ENCODE measurements around the gene UNCX.

Gene UNCX

DNA sequence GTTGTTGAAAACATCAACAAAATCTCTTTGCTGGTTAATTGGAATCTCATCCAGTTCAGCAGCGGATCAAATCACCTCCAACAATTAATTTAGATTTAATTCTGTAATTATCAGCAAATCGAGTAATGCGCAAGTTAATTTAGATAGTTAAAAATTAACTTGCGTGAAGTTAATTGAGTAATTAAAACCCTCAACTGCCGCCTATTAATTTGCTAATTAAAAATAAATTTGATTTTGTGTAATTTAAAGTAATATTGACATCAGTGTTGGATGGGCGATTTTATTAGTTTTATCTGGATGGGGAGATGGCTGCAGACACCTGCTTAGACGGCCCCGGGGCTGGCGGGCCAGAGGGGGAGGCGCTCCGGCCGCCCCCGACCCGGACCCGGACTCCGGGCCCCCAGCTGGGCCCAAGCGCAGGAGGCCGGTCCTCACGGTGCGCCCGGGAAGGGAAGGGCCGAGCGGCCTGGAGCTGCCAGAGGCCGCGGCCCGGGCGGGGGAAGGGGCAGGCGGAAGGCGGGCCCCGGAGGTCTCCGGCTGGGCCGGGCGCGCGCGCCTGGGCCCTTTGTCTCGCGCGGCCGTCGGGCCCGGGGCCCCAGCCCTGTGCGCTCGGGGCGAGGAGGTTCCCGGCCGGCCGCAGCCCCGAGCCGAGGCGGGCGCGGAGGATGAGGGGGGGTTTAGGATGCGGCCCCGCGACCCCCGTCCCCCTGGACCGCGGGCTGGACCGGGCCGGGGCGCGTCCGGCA is 3.3 kb upstream of the UNCX start:
- H3K9me3 ChIP-seq (ENCODE audit: insufficient read depth, low read depth, low read length): peaks cover 4% of the 10 kb centered on the region
- H3K79me2 ChIP-seq (ENCODE audit: control insufficient read depth, insufficient read depth, low read length, poor library complexity): no peaks in the 10 kb centered on the region
- H3K4me2 ChIP-seq (ENCODE audit: low read length): no peak overlapping the region
- H4K91ac ChIP-seq (ENCODE audit: low read depth, low read length): no peak overlapping the region
- H3K23ac ChIP-seq (ENCODE audit: low read length): no peak overlapping the region
- no peak overlapping the region for H2BK12ac ChIP-seq (ENCODE audit: low read length)
- H2BK120ac ChIP-seq (ENCODE audit: insufficient read depth, low read length, poor library complexity): no peak overlapping the region
- no peak overlapping the region for H4K12ac ChIP-seq (ENCODE audit: low read depth, low read length)
- H3K79me1 ChIP-seq (ENCODE audit: low read length): no peaks in the 10 kb centered on the region
- no peaks in the 10 kb centered on the region for H3K36me3 ChIP-seq (ENCODE audit: control insufficient read depth in 1 of 2, insufficient read depth in 2 of 2, low read length in 2 of 2)
- no peak overlapping the region for H3K27ac ChIP-seq (ENCODE audit: low read depth, low read length)
- no peak overlapping the region for H3K14ac ChIP-seq (ENCODE audit: low read length)
- H2AFZ ChIP-seq (ENCODE audit: insufficient read depth, low read length, poor library complexity): no peak overlapping the region
- no peaks in the 10 kb centered on the region for H3K4me1 ChIP-seq (ENCODE audit: control insufficient read depth in 1 of 2, insufficient read depth in 2 of 2, low read length in 2 of 2)
- no peak overlapping the region for H3K18ac ChIP-seq (ENCODE audit: low read length)
- no peak overlapping the region for H2BK5ac ChIP-seq (ENCODE audit: low read depth, low read length, poor library complexity)
- DNase-seq: no peak
- peaks cover 81% of the 10 kb centered on the region for H3K27me3 ChIP-seq (ENCODE audit: insufficient read depth, low read length)
- H3K4ac ChIP-seq (ENCODE audit: low read depth, low read length): no peak overlapping the region
- 100% methylated on average over 1 of the region's 64 CpGs for WGBS (ENCODE audit: extremely low coverage, insufficient coverage, insufficient read length)
- no peak overlapping the region for H2AK5ac ChIP-seq (ENCODE audit: low read length)
- H4K8ac ChIP-seq (ENCODE audit: low read depth, low read length): no peak overlapping the region
- H3K9ac ChIP-seq (ENCODE audit: low read length): no peak overlapping the region
- H3K4me3 ChIP-seq (ENCODE audit: low read depth, low read length): no peak overlapping the region

DNA sequence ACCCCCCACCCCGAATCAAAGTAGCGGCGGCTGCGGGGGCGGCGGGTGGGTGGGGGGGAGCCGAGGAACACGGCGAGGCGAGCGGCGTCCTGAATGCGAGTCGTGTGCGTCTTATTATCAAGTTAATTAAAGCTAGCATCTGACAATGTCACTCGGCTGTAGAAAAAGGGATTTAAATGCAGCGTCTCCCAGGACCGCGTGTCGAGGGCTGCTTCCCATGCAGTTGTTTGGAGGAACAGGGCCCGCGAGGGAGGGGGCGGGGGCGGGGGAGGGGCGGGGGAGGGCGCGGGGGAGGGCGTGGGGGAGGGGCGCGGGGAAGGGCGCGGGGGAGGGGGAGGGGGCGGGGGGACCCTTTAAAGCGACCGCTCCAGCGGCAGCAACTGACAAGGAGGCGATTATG is 2.7 kb upstream of the UNCX start:
- no peak overlapping the region for H3K4me2 ChIP-seq (ENCODE audit: low read length)
- no peak overlapping the region for H3K14ac ChIP-seq (ENCODE audit: low read length)
- DNase-seq: no peak
- H4K91ac ChIP-seq (ENCODE audit: low read depth, low read length): no peak overlapping the region
- H3K18ac ChIP-seq (ENCODE audit: low read length): no peak overlapping the region
- H3K23ac ChIP-seq (ENCODE audit: low read length): no peak overlapping the region
- H3K9ac ChIP-seq (ENCODE audit: low read length): no peak overlapping the region
- H2BK5ac ChIP-seq (ENCODE audit: low read depth, low read length, poor library complexity): no peak overlapping the region
- no peaks in the 10 kb centered on the region for H3K79me2 ChIP-seq (ENCODE audit: control insufficient read depth, insufficient read depth, low read length, poor library complexity)
- no peaks in the 10 kb centered on the region for H3K36me3 ChIP-seq (ENCODE audit: control insufficient read depth in 1 of 2, insufficient read depth in 2 of 2, low read length in 2 of 2)
- no peak overlapping the region for H2BK120ac ChIP-seq (ENCODE audit: insufficient read depth, low read length, poor library complexity)
- peaks cover 4% of the 10 kb centered on the region for H3K9me3 ChIP-seq (ENCODE audit: insufficient read depth, low read depth, low read length)
- H3K4ac ChIP-seq (ENCODE audit: low read depth, low read length): no peak overlapping the region
- no peaks in the 10 kb centered on the region for H3K79me1 ChIP-seq (ENCODE audit: low read length)
- H3K4me1 ChIP-seq (ENCODE audit: control insufficient read depth in 1 of 2, insufficient read depth in 2 of 2, low read length in 2 of 2): no peaks in the 10 kb centered on the region
- no peak overlapping the region for H2BK12ac ChIP-seq (ENCODE audit: low read length)
- no peak overlapping the region for H4K12ac ChIP-seq (ENCODE audit: low read depth, low read length)
- H3K27me3 ChIP-seq (ENCODE audit: insufficient read depth, low read length): peaks cover 83% of the 10 kb centered on the region
- no peak overlapping the region for H3K27ac ChIP-seq (ENCODE audit: low read depth, low read length)
- H4K8ac ChIP-seq (ENCODE audit: low read depth, low read length): no peak overlapping the region
- WGBS (ENCODE audit: extremely low coverage, insufficient coverage, insufficient read length): no CpG with 5 or more reads among the region's 37 CpGs
- H2AFZ ChIP-seq (ENCODE audit: insufficient read depth, low read length, poor library complexity): no peak overlapping the region
- no peak overlapping the region for H2AK5ac ChIP-seq (ENCODE audit: low read length)
- no peak overlapping the region for H3K4me3 ChIP-seq (ENCODE audit: low read depth, low read length)

DNA sequence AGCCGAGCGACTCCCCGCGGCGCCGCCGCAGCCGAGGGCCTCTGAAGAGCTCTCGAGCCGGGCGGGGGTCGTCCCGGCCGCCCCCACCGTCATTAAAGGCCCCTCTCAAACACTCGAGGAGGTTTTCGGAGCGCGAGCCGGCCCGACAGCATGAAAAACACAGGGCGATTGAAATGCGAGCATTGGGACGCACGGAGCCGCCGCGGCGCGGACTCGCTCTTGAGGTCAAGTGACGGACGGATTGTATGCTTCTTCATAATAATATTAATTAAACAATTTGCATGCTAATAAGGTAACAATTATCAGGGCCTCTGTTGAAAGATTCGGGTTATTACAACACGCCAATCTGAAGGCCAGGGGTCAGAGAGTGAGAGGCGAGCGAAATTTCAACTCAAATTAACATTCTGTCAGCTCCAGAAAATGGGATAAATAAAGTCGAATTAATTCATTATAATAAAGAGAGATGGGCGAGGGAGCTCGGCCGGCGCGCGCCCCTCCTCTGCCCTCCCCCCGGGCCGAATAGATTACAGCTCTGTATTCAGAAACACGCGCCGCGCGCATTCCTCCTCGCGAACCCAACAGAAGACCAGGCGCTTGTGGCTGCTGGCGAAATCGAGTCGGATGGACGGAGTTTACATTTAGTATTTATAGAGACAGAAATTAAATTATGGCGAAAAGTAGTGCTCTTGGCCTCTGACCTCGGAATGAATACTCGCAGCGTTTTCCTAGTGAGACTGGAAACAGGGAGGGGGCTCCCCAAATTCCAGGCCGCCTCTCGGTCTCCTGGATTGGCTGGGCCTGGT is 2.1 kb upstream of the UNCX start:
- H4K91ac ChIP-seq (ENCODE audit: low read depth, low read length): no peak overlapping the region
- H3K4me1 ChIP-seq (ENCODE audit: control insufficient read depth in 1 of 2, insufficient read depth in 2 of 2, low read length in 2 of 2): no peaks in the 10 kb centered on the region
- H3K9me3 ChIP-seq (ENCODE audit: insufficient read depth, low read depth, low read length): peaks cover 4% of the 10 kb centered on the region
- no peak overlapping the region for H4K8ac ChIP-seq (ENCODE audit: low read depth, low read length)
- H3K27me3 ChIP-seq (ENCODE audit: insufficient read depth, low read length): peaks cover 85% of the 10 kb centered on the region
- no peak overlapping the region for H2AK5ac ChIP-seq (ENCODE audit: low read length)
- H2BK120ac ChIP-seq (ENCODE audit: insufficient read depth, low read length, poor library complexity): no peak overlapping the region
- no peak overlapping the region for H3K4me2 ChIP-seq (ENCODE audit: low read length)
- no peak overlapping the region for H3K27ac ChIP-seq (ENCODE audit: low read depth, low read length)
- H4K12ac ChIP-seq (ENCODE audit: low read depth, low read length): no peak overlapping the region
- H3K79me1 ChIP-seq (ENCODE audit: low read length): no peaks in the 10 kb centered on the region
- H3K4ac ChIP-seq (ENCODE audit: low read depth, low read length): no peak overlapping the region
- no peak overlapping the region for H2BK12ac ChIP-seq (ENCODE audit: low read length)
- H2BK5ac ChIP-seq (ENCODE audit: low read depth, low read length, poor library complexity): no peak overlapping the region
- DNase-seq: no peak
- H3K4me3 ChIP-seq (ENCODE audit: low read depth, low read length): no peak overlapping the region
- H3K79me2 ChIP-seq (ENCODE audit: control insufficient read depth, insufficient read depth, low read length, poor library complexity): no peaks in the 10 kb centered on the region
- H3K14ac ChIP-seq (ENCODE audit: low read length): no peak overlapping the region
- no peak overlapping the region for H3K18ac ChIP-seq (ENCODE audit: low read length)
- no peak overlapping the region for H2AFZ ChIP-seq (ENCODE audit: insufficient read depth, low read length, poor library complexity)
- no peak overlapping the region for H3K9ac ChIP-seq (ENCODE audit: low read length)
- no CpG with 5 or more reads among the region's 64 CpGs for WGBS (ENCODE audit: extremely low coverage, insufficient coverage, insufficient read length)
- no peak overlapping the region for H3K23ac ChIP-seq (ENCODE audit: low read length)
- no peaks in the 10 kb centered on the region for H3K36me3 ChIP-seq (ENCODE audit: control insufficient read depth in 1 of 2, insufficient read depth in 2 of 2, low read length in 2 of 2)

DNA sequence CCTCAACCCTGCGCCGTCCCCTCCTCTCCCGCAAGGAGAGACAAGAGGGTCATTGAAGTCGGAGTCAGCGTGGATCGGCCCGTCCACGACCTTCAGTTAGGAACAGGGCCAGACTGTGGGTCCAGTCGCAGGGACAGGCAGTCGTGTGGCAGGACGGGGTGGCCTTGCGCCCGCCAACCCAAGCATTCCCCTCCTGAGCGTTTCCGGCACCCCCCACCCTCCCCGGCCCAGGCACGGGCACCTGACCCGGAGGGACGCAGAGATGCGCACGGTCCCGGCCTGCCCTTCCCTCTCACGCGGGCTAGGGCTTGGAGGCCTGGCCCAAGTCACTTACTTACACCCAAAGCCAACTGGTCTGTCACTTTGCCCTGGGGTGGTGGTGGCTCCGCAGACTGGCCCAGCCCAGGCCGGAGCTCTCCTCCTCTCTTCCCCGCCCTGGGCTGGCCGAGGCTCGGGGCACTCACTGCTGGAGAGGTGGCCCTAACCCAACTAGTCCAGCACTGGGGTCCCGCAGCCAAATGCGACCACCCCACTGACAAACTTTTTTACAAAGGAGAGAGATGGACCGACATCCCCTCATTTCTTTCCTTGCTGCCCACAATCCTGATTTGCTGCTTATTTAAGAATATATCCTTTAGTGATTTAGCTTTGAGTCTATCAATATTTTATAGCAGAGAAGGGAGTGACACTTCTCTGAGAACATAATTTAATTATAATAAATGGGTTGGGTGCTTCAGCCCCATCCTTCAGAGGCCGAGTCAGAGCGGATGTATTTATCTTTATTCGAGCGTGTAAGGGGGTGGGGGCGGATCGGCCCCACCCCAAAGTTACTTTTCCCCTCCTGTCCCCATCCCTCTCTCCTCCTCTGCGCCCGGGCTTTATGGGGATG is 1.2 kb upstream of the UNCX start:
- Histone ChIP-seq H3K27me3 (ENCODE audit: insufficient read depth, low read length) (peaks cover 86% of the 10 kb centered on the region), H2BK12ac (ENCODE audit: low read length) (no peak overlapping the region), H3K14ac (ENCODE audit: low read length) (no peak overlapping the region), H3K79me2 (ENCODE audit: control insufficient read depth, insufficient read depth, low read length, poor library complexity) (no peaks in the 10 kb centered on the region), H4K91ac (ENCODE audit: low read depth, low read length) (no peak overlapping the region), H4K12ac (ENCODE audit: low read depth, low read length) (no peak overlapping the region), H3K9me3 (ENCODE audit: insufficient read depth, low read depth, low read length) (peaks cover 4% of the 10 kb centered on the region), H3K4ac (ENCODE audit: low read depth, low read length) (no peak overlapping the region), H2AK5ac (ENCODE audit: low read length) (no peak overlapping the region), H3K9ac (ENCODE audit: low read length) (no peak overlapping the region), H2AFZ (ENCODE audit: insufficient read depth, low read length, poor library complexity) (no peak overlapping the region), H3K4me2 (ENCODE audit: low read length) (no peak overlapping the region), H2BK5ac (ENCODE audit: low read depth, low read length, poor library complexity) (no peak overlapping the region), H3K4me1 (ENCODE audit: control insufficient read depth in 1 of 2, insufficient read depth in 2 of 2, low read length in 2 of 2) (no peaks in the 10 kb centered on the region), H3K4me3 (ENCODE audit: low read depth, low read length) (no peak overlapping the region), H3K23ac (ENCODE audit: low read length) (no peak overlapping the region), H3K18ac (ENCODE audit: low read length) (no peak overlapping the region), H4K8ac (ENCODE audit: low read depth, low read length) (no peak overlapping the region), H3K27ac (ENCODE audit: low read depth, low read length) (no peak overlapping the region), H3K36me3 (ENCODE audit: control insufficient read depth in 1 of 2, insufficient read depth in 2 of 2, low read length in 2 of 2) (no peaks in the 10 kb centered on the region), H2BK120ac (ENCODE audit: insufficient read depth, low read length, poor library complexity) (no peak overlapping the region), H3K79me1 (ENCODE audit: low read length) (no peaks in the 10 kb centered on the region)
- no CpG with 5 or more reads among the region's 40 CpGs for WGBS (ENCODE audit: extremely low coverage, insufficient coverage, insufficient read length)
- DNase-seq: no peak
